GM18907 (cell line): ENCODE results near the gene INPP1.

Source experiments
- ATAC-seq: cut with Tn5 transposase; IDR thresholded peaks from one replicate; pipeline ENCODE4 v1.9.1; 2021; ENCODE audit warnings: mild to moderate bottlenecking, moderate library complexity; ENCODE audit not compliant: unreplicated experiment

Gene INPP1

GRCh38 chr2:190360965-190361364, 17.6 kb downstream of the INPP1 start:
- ATAC-seq, result no peak

- ATAC-seq, result no peak
These were observed 18.2 kb downstream of the INPP1 start for GRCh38 chr2:190361572-190361971.

- ATAC-seq, result no peak
These were observed 19.5 kb downstream of the INPP1 start for GRCh38 chr2:190362894-190363293.

- ATAC-seq, result no peak
These were observed 22.3 kb downstream of the INPP1 start for GRCh38 chr2:190365499-190366204.

- no peak for ATAC-seq
These were observed 22.9 kb downstream of the INPP1 start for GRCh38 chr2:190366248-190366753.

GRCh38 chr2:190367091-190367490, 23.7 kb downstream of the INPP1 start:
- ATAC-seq, result no peak

- ATAC-seq, result no peak
These were observed 26.2 kb downstream of the INPP1 start for GRCh38 chr2:190369635-190370034.

GRCh38 chr2:190376083-190376482, 32.7 kb downstream of the INPP1 start:
- ATAC-seq, result no peak

- ATAC-seq, result no peak
These were observed 33.3 kb downstream of the INPP1 start for GRCh38 chr2:190376591-190377245.

GRCh38 chr2:190378880-190379237, 35.5 kb downstream of the INPP1 start:
- ATAC-seq, result no peak

- ATAC-seq, result no peak
These were observed 36.0 kb downstream of the INPP1 start for GRCh38 chr2:190379249-190379964.

GRCh38 chr2:190380962-190381412, 37.6 kb downstream of the INPP1 start:
- no peak for ATAC-seq

- ATAC-seq, result peak; percentile 76
These were observed 39.5 kb downstream of the INPP1 start for GRCh38 chr2:190382851-190383250.

GRCh38 chr2:190387422-190387821, 44.0 kb downstream of the INPP1 start:
- no peak for ATAC-seq

GRCh38 chr2:190396271-190396670, 52.9 kb downstream of the INPP1 start:
- no peak for ATAC-seq

- ATAC-seq, result no peak
These were observed 59.7 kb downstream of the INPP1 start for GRCh38 chr2:190402986-190403603.

GRCh38 chr2:190404487-190404886, 61.1 kb downstream of the INPP1 start:
- no peak for ATAC-seq

GRCh38 chr2:190405070-190405469, 61.7 kb downstream of the INPP1 start:
- no peak for ATAC-seq

- no peak for ATAC-seq
These were observed 62.6 kb downstream of the INPP1 start for GRCh38 chr2:190405995-190406394.

GRCh38 chr2:190406805-190407204, 63.4 kb downstream of the INPP1 start:
- ATAC-seq, result no peak

GRCh38 chr2:190407246-190407661, 63.9 kb downstream of the INPP1 start:
- ATAC-seq, result no peak
